ENCODE results near the gene PPIL3.

DNA sequence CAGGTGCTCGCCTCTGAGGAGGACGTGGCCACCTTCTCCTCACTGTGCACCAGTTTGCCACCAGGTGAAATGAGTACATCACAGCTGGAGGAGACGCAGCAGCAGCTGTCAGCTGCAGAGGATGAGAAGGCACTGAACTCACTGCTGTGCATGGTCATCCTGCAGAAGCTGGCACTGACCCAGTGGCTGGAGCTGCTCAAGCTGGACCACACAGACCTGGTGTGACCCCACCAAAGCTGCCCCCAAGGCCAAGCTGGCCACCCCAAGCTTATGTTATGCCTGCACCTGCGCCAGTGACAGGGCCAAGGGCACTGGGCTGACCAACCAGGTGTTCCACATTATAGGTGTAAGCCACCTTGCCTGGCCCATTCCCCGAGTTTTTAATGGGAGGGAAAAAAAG is 43.7 kb downstream of the PPIL3 start:
- TF ChIP-seq, protein P1, sequence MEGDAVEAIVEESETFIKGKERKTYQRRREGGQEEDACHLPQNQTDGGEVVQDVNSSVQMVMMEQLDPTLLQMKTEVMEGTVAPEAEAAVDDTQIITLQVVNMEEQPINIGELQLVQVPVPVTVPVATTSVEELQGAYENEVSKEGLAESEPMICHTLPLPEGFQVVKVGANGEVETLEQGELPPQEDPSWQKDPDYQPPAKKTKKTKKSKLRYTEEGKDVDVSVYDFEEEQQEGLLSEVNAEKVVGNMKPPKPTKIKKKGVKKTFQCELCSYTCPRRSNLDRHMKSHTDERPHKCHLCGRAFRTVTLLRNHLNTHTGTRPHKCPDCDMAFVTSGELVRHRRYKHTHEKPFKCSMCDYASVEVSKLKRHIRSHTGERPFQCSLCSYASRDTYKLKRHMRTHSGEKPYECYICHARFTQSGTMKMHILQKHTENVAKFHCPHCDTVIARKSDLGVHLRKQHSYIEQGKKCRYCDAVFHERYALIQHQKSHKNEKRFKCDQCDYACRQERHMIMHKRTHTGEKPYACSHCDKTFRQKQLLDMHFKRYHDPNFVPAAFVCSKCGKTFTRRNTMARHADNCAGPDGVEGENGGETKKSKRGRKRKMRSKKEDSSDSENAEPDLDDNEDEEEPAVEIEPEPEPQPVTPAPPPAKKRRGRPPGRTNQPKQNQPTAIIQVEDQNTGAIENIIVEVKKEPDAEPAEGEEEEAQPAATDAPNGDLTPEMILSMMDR (IDR thresholded peaks at IDR 0.05) = no peak
- no peak for TF ChIP-seq POLR2AphosphoS5 (IDR thresholded peaks at IDR 0.05)
- no peak for TF ChIP-seq POLR2A (IDR thresholded peaks at IDR 0.05)
- TF ChIP-seq EP300 (IDR thresholded peaks at IDR 0.05) = no peak

All from gastroesophageal sphincter (tissue), 3 donors.